IMR-90 (cell line): ENCODE measurements around the gene CD79B. TPM values are rescaled to one million over a fixed set of nuclear protein-coding genes. Genes with fewer than 3 reads are reported as not detected.

Source experiments
- ATAC-seq: fragments of 200-7000 bp; cut with Tn5 transposase; 2 replicates; pipeline ENCODE4 v1.9.1; 2020; ENCODE audit warnings: low read depth, mild to moderate bottlenecking, moderate library complexity
- BruUV-seq: library from RNA; stranded (reverse); fragments of 400-500 nt; replicated peaks from 2 replicates; lab custom pipeline; 2021; lab: Mats Ljungman, UMichigan
- CTCF ChIA-PET: fragments of 300-600 bp; formaldehyde crosslinking; extraction: SDS; loops from one replicate; lab custom pipeline; 2021; ENCODE audit warnings: antibody characterized with exemption; lab: Yijun Ruan, JAX
- POLR2A ChIA-PET: fragments of 300-600 bp; sonication (Branson Sonifier 250); formaldehyde crosslinking; loops from one replicate; lab custom pipeline; 2022; ENCODE audit warnings: antibody characterized with exemption; ENCODE audit not compliant: unreplicated experiment; lab: Charles Lee
- DNase-seq: peaks from one replicate; pipeline ENCODE4 v3.0.0; 2013
- H2AFZ ChIP-seq: replicated peaks from 2 replicates; pipeline ENCODE3; 2013; ENCODE audit warnings: low read length, mild to moderate bottlenecking; ENCODE audit not compliant: poor library complexity
- H2AK5ac ChIP-seq: 2 replicates; pipeline ENCODE4 v1.6.1; 2013; ENCODE audit warnings: low read depth, low read length, inconsistent platforms
- H2AK9ac ChIP-seq: replicated peaks from 2 replicates; pipeline ENCODE3; 2013; ENCODE audit warnings: mild to moderate bottlenecking, low read depth, low read length, moderate library complexity; ENCODE audit not compliant: poor library complexity
- H2BK120ac ChIP-seq: 2 replicates; pipeline ENCODE4 v1.6.1; 2013; ENCODE audit warnings: low read depth, low read length, inconsistent platforms
- H2BK15ac ChIP-seq: 3 replicates; pipeline ENCODE4 v1.6.1; 2013; ENCODE audit warnings: low read depth, low read length, inconsistent platforms
- H2BK20ac ChIP-seq: 2 replicates; pipeline ENCODE4 v1.6.1; 2013; ENCODE audit warnings: low read depth, mild to moderate bottlenecking, inconsistent platforms, low read length, moderate library complexity
- H2BK5ac ChIP-seq: 2 replicates; pipeline ENCODE4 v1.6.1; 2013; ENCODE audit warnings: mild to moderate bottlenecking, low read depth, low read length, inconsistent platforms; ENCODE audit not compliant: poor library complexity, severe bottlenecking
- H3K14ac ChIP-seq: replicated peaks from 2 replicates; pipeline ENCODE4 v1.6.1; 2013; ENCODE audit warnings: low read depth, low read length, inconsistent platforms
- H3K18ac ChIP-seq: 2 replicates; pipeline ENCODE4 v1.6.1; 2013; ENCODE audit warnings: low read depth, low read length, control low read depth
- H3K23ac ChIP-seq: 2 replicates; pipeline ENCODE4 v1.6.1; 2013; ENCODE audit warnings: low read depth, low read length, inconsistent platforms
- H3K27ac ChIP-seq: 2 replicates; pipeline ENCODE4 v1.5.1; 2013; ENCODE audit warnings: mild to moderate bottlenecking, control low read depth, low read length; ENCODE audit not compliant: insufficient read depth
- H3K27me3 ChIP-seq: 2 replicates; pipeline ENCODE4 v1.6.1; 2013; ENCODE audit warnings: low read length; ENCODE audit not compliant: control insufficient read depth, insufficient read depth
- H3K36me3 ChIP-seq: 2 replicates; pipeline ENCODE4 v1.6.1; 2013; ENCODE audit warnings: low read length, mixed read lengths; ENCODE audit not compliant: control insufficient read depth, insufficient read depth
- H3K4ac ChIP-seq: 2 replicates; pipeline ENCODE4 v1.6.1; 2013; ENCODE audit warnings: low read depth, low read length, inconsistent platforms
- H3K4me1 ChIP-seq: 2 replicates; pipeline ENCODE4 v1.6.1; 2013; ENCODE audit warnings: low read length, mixed read lengths; ENCODE audit not compliant: control insufficient read depth, insufficient read depth
- H3K4me2 ChIP-seq: 2 replicates; pipeline ENCODE4 v1.6.1; 2013; ENCODE audit warnings: low read depth, mild to moderate bottlenecking, control low read depth, low read length, moderate library complexity
- H3K4me3 ChIP-seq: 2 replicates; pipeline ENCODE4 v1.5.1; 2013; ENCODE audit warnings: low read depth, mild to moderate bottlenecking, control low read depth, low read length, moderate library complexity; ENCODE audit not compliant: insufficient read depth
- H3K56ac ChIP-seq: 2 replicates; pipeline ENCODE4 v1.6.1; 2013; ENCODE audit warnings: low read length, inconsistent platforms; ENCODE audit not compliant: insufficient read depth; ENCODE audit errors: extremely low read depth
- H3K79me1 ChIP-seq, 2 experiments: 2 replicates each; pipeline ENCODE4 v1.6.1; 2013; ENCODE audit warnings: low read length in 2 of 2, inconsistent platforms in 1 of 2, low read depth in 1 of 2
- H3K9ac ChIP-seq: 2 replicates; pipeline ENCODE4 v1.6.1; 2013; ENCODE audit warnings: low read depth, low read length, control low read depth
- H3K9me1 ChIP-seq: 2 replicates; pipeline ENCODE4 v1.6.1; 2013; ENCODE audit warnings: low read length, inconsistent platforms; ENCODE audit not compliant: insufficient read depth
- H3K9me3 ChIP-seq: 2 replicates; pipeline ENCODE4 v1.6.1; 2013; ENCODE audit warnings: low read length; ENCODE audit not compliant: control insufficient read depth, insufficient read depth
- H4K20me1 ChIP-seq: 2 replicates; pipeline ENCODE4 v1.6.1; 2013; ENCODE audit warnings: low read length, inconsistent platforms; ENCODE audit not compliant: insufficient read depth
- H4K5ac ChIP-seq: 2 replicates; pipeline ENCODE4 v1.6.1; 2013; ENCODE audit warnings: mild to moderate bottlenecking, low read depth, low read length, control low read depth
- H4K8ac ChIP-seq, 2 experiments: 2 replicates each; pipeline ENCODE4 v1.6.1; 2013; ENCODE audit warnings: low read depth in 2 of 2, low read length in 2 of 2, control low read depth in 1 of 2, inconsistent platforms in 1 of 2
- H4K91ac ChIP-seq: 2 replicates; pipeline ENCODE4 v1.6.1; 2013; ENCODE audit warnings: low read depth, low read length, inconsistent platforms; ENCODE audit not compliant: insufficient read depth
- BHLHE40 ChIP-seq: fragments of 150-350 bp; IDR thresholded peaks from 2 replicates; pipeline ENCODE4 v1.6.1; 2016; ENCODE audit warnings: mild to moderate bottlenecking, low read depth, low read length
- CEBPB ChIP-seq: IDR thresholded peaks from 2 replicates; pipeline ENCODE4 v1.6.1; 2012; ENCODE audit warnings: low read depth, low read length, improper control_type of control experiment
- FOS ChIP-seq: fragments of 150-350 bp; IDR thresholded peaks from 2 replicates; pipeline ENCODE4 v1.6.1; 2016; ENCODE audit warnings: low read depth, low read length
- MAFK ChIP-seq: IDR thresholded peaks from 2 replicates; pipeline ENCODE4 v1.6.1; 2012; ENCODE audit warnings: low read depth, low read length, improper control_type of control experiment
- MAZ ChIP-seq: IDR thresholded peaks from 2 replicates; pipeline ENCODE4 v1.6.1; 2012; ENCODE audit warnings: low read depth, mild to moderate bottlenecking, low read length, improper control_type of control experiment, moderate library complexity, borderline replicate concordance
- MXI1 ChIP-seq: IDR thresholded peaks from 2 replicates; pipeline ENCODE4 v1.6.1; 2012; ENCODE audit warnings: low read depth, mild to moderate bottlenecking, low read length, moderate library complexity, borderline replicate concordance
- POLR2A ChIP-seq: IDR thresholded peaks from 2 replicates; pipeline ENCODE4 v1.6.1; 2012; ENCODE audit warnings: mild to moderate bottlenecking, low read depth, low read length
- RAD21 ChIP-seq: IDR thresholded peaks from 2 replicates; pipeline ENCODE4 v1.6.1; 2012; ENCODE audit warnings: low read length, improper control_type of control experiment
- RCOR1 ChIP-seq: IDR thresholded peaks from 2 replicates; pipeline ENCODE4 v1.6.1; 2012; ENCODE audit warnings: mild to moderate bottlenecking, low read length, improper control_type of control experiment; ENCODE audit not compliant: insufficient replicate concordance
- RFX5 ChIP-seq: IDR thresholded peaks from 2 replicates; pipeline ENCODE4 v1.8.0; 2012; ENCODE audit warnings: low read depth, mild to moderate bottlenecking, low read length, moderate library complexity
- SMC3 ChIP-seq: fragments of 150-350 bp; IDR thresholded peaks from 2 replicates; pipeline ENCODE4 v1.6.1; 2016; ENCODE audit warnings: low read depth, mild to moderate bottlenecking, antibody characterized with exemption, low read length, moderate library complexity
- WGBS, 2 experiments: methylation state at CpG; one replicate each; pipeline versions ENCODE4 v1.1.5 to v1.1.7; 2013; ENCODE audit warnings: missing lambda C conversion rate in 2 of 2; ENCODE audit not compliant: insufficient read length in 1 of 2; ENCODE audit errors: extremely low coverage in 2 of 2; 5-methylcytosine and 5-hydroxymethylcytosine counted together
- dilution Hi-C: fragments of 300-500 bp; cut with HindIII; formaldehyde crosslinking; loops from one replicate; pipeline ENCODE4 v1.14.3; 2018; ENCODE audit warnings: low sequenced_read_pairs; ENCODE audit not compliant: unreplicated experiment
- in situ Hi-C: fragments of 300-500 bp; cut with MboI; formaldehyde crosslinking; loops from 3 replicates; pipeline ENCODE4 v1.14.3; 2019; ENCODE audit warnings: low sequenced_read_pairs, inconsistent platforms, mixed read lengths
- intact Hi-C: fragments of 100-400 bp; cut with micrococcal nuclease; formaldehyde crosslinking; loops from 2 replicates; pipeline ENCODE4 v1.10.0; 2022
- polyA plus RNA-seq, 3 experiments: library from polyadenylated mRNA; depleted of rRNA; stranded (reverse); fragments of >200 nt; gene quantifications; 2 replicates each; pipeline ENCODE4 v1.2.3, GENCODE V29; 2012; ENCODE audit warnings: low replicate concordance in 1 of 3
- total RNA-seq: library from RNA; depleted of rRNA; stranded (reverse); fragments of >200 nt; gene quantifications from 2 replicates; pipeline ENCODE4 v1.2.3, GENCODE V29; 2012
- TF ChIP-seq, protein P1 (sequence below): fragments of 150-350 bp; IDR thresholded peaks from 2 replicates; pipeline ENCODE4 v1.6.1; 2016; ENCODE audit warnings: low read depth, mild to moderate bottlenecking, low read length, moderate library complexity, borderline replicate concordance

The CD79B gene
- total and polyA plus RNA-seq, 2 of the 4 experiments (the other 2 are of a cell fraction), result not detected

DNA sequence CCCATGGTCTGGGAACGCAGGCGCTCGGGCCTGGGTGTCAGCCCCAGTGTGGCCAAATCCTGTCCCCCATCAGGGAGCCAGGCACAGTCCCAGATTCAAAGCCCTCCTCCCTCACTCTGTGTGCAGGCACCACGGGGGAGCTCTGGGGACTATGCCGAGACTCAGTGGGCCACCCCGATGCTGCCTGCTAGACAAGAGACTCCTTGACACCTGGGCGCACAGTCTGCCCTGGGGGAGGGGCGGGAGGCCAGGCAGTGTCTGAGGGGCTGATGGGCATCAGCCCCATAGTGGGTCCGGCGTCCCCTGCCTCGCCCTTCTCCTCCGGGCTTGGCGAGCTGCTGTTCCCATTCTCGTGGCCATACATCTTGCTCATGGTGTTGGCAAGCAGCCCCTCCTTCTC is 8.5 kb upstream of the CD79B start:
- H2AFZ ChIP-seq, result no peak overlapping the region
- no peak overlapping the region for H2AK5ac ChIP-seq
- no peak overlapping the region for H2BK15ac ChIP-seq
- no peak overlapping the region for H3K4me2 ChIP-seq
- CTCF ChIA-PET, result no interaction called here
- no TSS peak for BruUV-seq
- no peak overlapping the region for H2BK120ac ChIP-seq
- no peak for DNase-seq
- H3K36me3 ChIP-seq, result no peaks in the 10 kb centered on the region
- H3K14ac ChIP-seq, result no peak overlapping the region
- H4K5ac ChIP-seq, result no peak overlapping the region
- H3K4me3 ChIP-seq, result no peak overlapping the region
- H2BK20ac ChIP-seq, result no peak overlapping the region
- no peak overlapping the region for H4K8ac ChIP-seq
- H4K91ac ChIP-seq, result no peak overlapping the region
- H3K9ac ChIP-seq, result no peak overlapping the region
- no peak overlapping the region for H2AK9ac ChIP-seq
- intact Hi-C loops, result no loop called here
- H3K27me3 ChIP-seq, result peaks cover 14% of the 10 kb centered on the region
- no peaks in the 10 kb centered on the region for H3K4me1 ChIP-seq
- H3K9me3 ChIP-seq, result no peaks in the 10 kb centered on the region; the same call in 1 of the 2 replicates
- ATAC-seq, result no peak
- in situ Hi-C loops, result no loop called here
- dilution Hi-C loops, result no loop called here
- POLR2A ChIA-PET, result no interaction called here
- 90% methylated on average over 2 of the region's 14 CpGs; no CpG with 5 or more reads in 1 of the 2 experiments for WGBS, 2 experiments
- no peak overlapping the region for H3K18ac ChIP-seq
- H3K23ac ChIP-seq, result no peak overlapping the region
- H3K4ac ChIP-seq, result no peak overlapping the region
- no peaks in the 10 kb centered on the region for H3K9me1 ChIP-seq
- H4K20me1 ChIP-seq, result no peaks in the 10 kb centered on the region
- no peak overlapping the region for H3K27ac ChIP-seq
- no peak overlapping the region for H3K56ac ChIP-seq
- H2BK5ac ChIP-seq, result no peak overlapping the region
- H3K79me1 ChIP-seq, result no peaks in the 10 kb centered on the region
- TF ChIP-seq BHLHE40 (no peak), RFX5 (no peak), SMC3 (no peak), CEBPB (no peak), MAFK (no peak), MAZ (no peak), RCOR1 (no peak), POLR2A (no peak), FOS (no peak), RAD21 (no peak), MXI1 (no peak)
- TF ChIP-seq, protein P1, sequence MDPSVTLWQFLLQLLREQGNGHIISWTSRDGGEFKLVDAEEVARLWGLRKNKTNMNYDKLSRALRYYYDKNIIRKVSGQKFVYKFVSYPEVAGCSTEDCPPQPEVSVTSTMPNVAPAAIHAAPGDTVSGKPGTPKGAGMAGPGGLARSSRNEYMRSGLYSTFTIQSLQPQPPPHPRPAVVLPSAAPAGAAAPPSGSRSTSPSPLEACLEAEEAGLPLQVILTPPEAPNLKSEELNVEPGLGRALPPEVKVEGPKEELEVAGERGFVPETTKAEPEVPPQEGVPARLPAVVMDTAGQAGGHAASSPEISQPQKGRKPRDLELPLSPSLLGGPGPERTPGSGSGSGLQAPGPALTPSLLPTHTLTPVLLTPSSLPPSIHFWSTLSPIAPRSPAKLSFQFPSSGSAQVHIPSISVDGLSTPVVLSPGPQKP, result no peak
